ENCODE data around the gene PDK2.

The PDK2 gene

DNA sequence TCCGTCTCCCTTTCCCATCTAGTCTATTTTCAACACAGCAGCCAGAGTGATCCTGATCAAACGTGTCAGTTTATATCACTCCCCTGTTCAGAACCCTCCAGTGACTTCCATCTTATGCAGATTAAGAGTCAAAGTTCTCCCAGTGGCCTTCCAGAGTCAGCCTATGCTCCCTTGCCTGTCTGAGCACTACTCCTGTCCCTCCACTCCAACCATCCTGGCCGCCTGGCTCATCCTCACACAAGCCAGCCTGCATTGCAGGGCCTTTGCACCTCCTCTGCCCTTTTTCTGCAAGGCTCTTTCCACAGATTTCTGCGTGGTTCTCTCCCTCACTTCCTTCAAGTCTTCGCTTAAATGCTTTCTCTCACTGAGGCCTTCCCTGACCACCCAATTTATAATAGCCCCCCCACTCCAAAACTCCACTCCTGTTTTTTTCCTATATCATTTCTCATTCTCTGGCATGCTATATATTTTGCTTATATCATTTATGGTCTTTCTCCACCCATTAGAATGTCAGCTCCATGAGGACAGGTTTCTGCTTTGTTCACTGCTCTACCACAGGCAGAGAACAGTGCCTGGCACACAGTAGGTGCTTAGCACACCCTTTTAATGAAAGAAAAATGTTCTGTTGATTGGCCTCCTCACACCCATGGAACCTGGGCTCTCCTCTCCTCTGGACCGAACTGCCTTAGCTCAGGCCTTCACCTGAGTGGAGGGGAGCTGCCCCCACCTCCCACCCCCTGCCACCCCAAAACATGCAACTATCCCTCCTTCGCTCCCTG, 25.5 kb downstream of the PDK2 start:
- DNase-seq, result no peak

DNA sequence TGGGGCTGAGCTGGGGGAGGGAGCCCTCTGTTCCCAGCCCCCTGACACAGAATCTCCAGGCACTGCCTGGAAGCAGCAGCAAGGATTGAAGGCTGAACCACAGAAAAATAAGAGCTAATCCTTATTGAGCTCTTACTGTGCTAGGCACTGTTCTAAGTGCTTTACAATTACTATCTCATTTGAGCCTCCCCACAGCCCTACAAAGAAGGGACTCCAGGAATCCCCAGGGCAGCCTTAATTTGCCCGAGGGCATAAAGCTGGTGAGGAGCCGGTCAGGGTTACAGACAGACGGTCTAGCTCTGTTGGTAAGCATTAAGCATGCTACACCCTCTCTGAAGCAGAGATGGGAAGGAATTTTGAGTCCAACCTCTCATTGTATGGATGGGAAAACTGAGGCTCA, 27.8 kb downstream of the PDK2 start:
- DNase-seq, result no peak

DNA sequence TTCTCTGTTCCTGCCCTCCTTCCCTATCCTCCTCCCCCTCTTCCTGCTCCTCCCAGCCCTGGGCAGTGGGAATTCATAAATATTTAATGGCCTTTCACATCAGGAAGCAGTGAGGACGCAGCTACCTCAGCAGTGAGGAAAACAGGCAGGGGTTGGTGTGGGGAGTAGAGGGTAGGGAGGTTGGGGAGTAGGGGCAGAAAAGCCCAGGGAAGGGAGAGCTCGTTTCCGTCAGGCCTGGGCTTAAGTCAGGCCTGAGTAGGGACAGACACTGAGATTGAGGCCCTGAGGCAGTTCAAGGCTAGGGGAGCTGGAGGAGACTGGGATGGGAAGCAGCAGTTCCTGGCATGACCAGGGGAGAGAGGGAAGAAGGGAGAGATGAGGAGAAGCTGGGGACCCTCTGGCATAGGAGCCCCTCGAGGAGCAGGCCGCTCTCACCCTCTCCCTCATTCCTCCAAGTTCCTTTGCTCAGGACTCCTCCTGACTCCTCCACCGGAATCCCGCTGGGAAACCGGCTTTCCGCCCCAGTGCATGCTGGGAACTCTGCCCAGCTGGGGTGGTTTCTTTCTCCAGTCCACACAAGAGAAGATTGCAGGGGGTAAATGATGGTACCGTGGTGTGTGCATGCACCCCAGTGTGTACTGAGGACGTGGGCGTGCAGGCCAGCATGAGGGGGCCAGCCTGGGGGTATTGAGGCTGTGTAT, 28.6 kb downstream of the PDK2 start:
- DNase-seq, result no peak

DNA sequence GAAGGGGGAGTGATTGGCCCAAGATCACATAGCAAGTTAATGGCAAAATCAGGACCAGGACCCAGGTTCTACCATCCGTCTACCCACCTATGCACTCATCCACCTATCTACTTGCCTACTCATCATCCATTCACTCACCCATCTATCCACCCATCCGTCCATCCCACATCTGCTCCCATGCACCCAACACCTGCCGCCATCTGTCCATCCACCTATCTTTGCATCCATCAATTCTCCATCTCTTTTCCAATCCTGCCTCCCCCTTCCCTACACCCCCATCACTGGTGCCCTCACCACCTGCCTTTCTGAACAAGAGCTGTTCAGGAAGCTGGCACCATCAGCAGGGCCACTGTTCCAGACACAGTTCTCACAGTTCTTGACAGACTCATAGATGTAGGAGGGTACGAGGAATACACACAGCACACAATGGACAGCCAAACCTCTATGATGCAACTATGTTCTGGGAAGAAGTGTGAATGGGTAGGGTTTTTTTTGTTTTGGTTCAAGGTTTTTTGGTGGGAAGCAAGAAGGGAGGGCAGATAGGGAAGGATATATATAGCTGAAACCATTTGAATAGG, 30.4 kb downstream of the PDK2 start:
- DNase-seq, result no peak

DNA sequence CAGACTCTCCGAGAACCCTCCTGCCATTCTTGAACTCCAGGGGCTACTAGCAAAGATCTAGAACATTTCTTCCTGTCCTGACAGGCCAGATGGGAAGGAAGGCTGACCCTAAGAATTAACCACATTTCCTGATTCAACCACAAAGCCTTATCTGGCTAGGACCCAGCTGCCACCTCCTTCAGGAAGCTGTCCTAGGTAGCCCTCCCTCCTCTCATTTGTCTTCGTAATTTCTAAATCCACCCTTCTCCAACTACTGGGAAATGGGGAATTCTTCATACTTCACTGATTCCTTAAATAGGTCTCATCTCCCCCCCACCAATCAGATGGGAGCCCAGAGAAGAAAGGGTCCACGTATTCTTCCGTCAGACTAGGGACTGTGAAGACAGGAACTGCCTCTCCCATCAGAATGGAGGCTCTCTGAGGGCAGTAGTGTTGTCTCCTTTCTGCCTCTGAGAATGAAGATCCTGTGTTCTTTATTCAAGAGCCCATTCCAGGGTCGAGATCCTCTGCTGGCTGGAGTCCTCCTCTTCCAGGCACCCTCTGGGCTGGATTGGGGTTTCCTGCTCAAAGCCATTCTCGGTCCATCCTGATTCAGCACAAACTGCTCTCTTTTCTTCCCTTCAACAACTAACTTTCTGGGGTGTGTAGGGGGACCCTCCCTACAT, 32.7 kb downstream of the PDK2 start:
- no peak for DNase-seq

DNA sequence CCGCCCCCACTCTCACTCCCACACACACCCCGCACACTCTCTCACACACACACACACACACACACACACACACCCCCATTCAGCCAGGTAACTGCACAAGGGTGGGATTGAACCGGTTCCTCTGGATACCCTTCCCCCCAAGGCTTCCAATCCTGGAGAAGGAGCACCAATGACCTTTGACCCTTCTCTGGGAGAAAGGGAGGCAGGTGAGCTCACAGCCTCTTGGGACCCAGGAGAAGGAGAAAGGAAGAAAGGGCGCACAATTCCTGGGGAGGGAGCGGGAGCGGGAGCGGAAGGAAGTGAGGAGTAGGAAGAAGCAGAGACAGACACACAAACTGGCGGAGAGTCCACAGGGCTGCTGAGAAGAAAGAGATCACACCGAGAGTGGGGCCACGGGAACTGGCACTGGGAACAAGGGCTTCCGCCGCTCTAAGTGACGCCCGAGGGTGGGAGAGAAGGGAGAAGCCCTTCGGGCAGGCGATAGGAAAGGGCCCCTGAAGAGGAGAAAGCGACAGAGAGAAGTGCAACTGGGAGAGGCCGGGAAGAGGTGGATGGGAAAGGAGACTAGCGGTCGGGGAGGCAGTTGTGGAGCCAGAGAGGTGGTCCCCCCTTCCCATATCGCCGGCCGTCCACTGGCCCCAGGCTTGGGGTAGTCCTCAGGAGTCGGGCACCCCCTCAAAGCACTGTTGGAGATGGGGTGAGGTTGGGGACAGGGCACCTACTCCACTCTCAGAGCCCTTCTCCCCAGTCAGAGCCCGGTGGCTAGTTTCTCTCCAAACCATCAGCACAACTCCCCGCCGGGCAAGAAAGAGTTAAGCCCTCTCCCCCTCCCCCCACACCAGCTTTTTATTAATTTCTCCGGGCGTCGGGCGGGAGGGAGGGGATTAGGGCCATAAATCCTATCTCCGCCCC, 33.5 kb downstream of the PDK2 start:
- no peak for DNase-seq

DNA sequence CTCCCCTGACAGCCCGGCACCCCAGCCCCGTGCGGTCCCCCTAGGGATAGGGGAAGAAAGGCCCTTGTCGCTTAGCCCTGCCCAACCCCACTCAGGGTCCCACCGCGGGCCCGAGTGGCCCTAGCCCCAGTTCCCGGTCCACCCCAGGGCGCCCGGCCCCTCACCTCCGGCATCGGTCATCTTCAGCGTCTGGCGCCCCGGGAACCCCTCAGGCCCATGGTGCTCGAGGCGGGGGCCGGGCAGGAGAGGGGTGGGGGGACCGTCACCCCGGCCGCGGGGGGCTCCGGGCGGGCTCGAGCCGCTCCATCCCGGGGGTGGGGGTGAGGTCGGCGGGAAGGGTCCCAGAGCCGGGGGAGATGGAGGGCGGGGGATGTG, 34.2 kb downstream of the PDK2 start:
- no peak for DNase-seq

DNA sequence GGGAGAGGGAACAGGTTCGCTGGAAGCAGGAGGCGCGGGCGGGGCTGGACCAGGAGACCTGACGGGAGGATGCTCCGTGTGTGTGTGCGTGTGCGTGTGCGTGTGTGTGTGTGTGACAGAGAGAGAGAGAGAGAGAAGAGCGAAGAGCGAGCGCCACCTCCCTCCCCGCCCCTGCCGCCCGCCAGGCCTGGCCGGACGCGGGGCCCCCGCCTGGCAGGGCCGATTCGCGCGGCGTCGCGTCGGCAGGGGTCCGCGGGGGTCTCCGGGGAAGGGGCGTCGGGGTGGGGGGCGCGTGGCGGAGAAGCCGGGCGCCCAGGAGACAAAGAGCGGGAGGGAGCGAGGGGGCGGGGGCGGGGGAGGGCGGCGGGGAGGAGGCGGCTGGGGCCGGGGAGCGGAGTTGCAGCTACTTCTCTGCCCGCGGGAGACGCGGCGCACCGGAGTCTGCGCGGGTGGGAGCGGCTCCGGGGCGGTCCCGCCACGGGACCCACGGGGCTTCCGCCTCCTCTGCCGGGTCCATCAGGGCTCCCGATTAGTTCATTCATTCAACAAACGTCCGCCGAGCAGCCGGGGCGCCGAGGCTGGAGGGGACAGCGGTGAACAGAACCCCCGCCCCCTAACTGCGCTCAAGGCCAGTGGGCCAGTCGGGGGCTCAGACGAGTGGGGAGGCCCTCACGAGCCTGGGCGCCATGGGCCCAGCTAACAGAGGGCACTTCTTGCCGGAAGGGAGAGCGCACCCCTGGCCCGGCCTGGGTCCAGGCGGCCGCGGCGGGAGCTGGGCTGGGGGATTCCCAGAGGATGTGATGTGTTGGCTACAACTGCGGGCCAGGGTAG, 34.8 kb downstream of the PDK2 start, which contains the start of gene SAMD14:
Gene SAMD14 (minus strand): TSS at position 433 of the 831 bp plus-strand sequence. CDS start 5,201 bp downstream, outside the sequence.
- DNase-seq, result no peak

DNA sequence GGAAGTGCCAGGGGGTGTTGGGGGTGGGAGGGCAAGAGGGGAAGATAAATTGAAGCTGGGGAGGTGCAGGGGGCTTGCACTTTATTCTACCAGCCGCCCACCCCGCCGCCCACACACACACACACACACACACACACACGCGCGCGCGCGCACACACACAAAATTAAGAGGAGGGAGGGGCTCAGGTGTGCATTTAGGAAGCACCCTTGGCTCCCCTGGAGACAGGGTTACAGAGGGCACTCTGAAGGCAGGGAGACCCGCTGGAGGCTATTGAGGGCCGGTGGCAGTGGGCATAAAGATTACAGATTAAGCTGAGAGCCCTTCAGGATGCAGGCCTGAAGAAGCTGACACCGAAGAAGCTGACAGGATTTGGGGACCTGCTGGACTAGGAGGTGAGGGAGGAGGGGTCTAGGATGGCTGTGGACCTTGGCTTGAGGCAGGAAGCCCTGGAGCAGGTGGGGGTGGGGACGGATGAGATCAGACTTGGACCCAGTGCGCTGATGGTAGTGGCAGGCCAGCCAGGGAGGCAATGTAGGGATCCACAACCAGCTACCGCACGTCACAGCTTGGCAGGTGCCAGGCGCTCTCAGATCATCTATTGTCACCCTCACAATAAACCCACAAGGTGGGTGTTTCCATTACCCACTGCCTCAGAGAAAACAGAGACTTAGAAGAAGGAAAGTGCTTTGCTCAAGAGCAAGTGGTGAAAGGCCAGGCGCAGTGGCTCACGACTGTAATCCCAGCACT, 35.6 kb downstream of the PDK2 start:
- no peak for DNase-seq

DNA sequence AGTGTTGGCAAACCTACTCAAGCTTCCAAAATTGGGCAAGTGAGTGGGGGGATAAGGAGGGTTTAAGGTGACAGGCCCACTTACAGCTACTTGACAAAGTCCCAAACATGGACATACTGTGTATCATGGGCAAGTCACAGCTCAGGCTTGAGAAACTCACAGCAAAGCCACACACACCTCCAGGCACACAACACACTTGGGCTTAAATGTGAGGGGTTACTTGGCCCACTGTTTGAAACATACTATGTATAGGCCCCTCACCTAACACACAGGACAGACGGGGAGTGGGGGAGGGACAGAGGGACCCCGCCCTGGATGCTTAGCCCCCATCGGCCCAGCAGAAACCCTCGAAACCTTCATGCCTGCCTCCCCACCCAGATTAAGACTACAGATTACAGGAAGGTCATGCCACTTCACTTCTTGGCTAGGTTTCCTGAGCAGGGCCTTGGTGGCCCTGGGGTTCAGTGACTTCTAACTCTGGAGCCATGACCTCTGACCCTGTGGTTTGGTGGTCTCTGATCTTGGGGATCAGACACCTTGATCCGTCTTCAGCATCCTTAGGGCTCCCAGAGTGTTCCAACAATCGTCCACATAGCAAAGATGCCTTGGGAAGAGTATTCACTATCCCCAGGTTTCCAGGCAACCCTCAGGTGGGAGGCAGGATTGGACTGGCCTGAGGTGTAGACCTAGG, 37.1 kb downstream of the PDK2 start:
- no peak for DNase-seq

DNA sequence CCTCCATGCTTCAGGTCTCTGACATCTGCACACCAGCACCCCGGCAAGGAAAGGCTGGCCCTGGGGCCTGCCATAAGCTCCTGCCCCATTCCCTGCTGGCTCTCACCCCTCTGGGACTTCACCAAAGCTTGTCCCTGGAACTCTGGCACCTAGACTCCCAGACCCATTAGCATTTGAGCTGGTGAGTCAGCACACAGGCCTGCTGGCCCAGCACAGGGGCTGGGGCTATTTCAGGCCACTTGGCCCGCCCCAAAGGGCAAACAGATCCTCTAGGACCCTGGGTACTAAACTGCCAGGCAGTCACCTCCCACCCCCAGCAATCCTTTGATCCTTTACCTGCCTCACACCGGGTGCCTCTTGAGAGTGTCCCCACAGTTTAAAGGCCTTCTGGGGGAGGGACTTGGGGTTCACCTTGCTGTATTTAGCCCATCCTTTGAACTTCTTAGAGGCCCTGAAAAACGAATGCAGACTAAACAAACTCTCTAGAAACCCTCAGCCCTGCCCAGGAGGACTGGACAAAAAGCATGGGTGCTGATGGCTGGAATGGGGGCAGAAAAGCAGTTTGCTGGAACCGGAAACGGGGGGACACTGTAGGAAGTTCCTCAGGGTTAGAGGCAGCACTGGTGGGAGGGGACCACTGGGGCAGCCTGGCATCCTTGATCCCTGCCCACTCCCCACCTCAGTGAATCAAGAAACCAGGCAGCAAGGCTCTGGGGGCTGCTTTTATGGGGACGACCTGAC, 38.0 kb downstream of the PDK2 start:
- no peak for DNase-seq

DNA sequence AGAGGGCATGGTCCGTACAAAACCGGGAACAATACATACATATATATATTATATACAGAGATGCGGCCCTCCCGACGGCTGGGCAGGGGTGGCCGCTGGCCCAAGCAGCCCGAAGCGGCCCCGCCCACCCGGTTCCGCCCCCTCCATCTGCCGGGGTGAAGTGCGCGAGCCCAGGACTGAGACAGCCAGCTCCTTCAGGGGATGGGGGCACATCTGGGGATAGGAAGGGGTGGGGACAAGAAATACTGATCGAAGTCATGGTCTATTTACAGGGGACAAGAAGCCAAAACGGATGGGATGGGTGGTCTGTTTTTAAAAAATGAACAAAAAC, 38.6 kb downstream of the PDK2 start:
- DNase-seq, result no peak

DNA sequence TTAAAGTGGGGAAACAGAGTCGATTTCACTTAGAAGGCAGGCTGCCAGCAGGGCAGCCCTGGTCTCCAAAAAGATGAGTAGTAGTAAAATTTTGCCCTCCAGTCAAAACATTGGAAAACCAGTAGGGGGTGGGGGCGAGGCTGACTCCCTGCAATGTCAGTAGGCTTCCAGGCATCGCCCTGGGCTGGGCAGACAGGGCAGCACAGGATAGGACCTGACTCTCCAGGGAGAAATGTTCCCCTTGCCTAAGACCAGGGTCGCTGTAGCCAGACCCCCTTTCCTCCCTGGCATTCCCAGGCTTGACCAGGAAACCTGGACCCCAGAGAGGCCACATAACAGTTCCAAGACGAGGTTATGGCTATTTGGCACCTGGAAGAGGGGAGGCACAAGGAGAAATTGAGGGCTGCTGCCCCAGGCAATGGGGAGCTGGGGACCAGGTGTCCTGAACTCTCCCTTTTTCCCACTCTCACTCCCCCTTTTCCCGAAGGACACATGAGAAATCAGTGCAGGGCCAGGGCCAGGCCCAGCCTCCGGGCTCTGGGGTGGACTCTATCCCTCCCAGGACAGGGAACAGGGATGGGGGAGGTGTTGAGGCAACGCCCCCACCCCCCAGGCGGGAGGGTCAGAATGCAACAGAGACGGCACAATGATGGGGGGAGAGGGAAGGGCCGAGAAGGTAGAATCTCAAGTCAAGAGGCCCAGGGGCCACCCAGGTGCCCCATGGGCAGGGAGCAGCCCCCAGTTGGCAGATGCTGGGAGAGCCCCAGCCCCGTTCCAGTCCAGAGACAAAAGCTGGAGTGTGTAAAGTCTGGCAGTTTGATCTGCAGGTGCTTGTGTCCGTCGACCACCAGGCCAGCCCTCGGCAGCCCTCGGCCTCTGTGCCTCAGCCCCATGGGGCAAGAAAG, 39.3 kb downstream of the PDK2 start:
- DNase-seq, result no peak

DNA sequence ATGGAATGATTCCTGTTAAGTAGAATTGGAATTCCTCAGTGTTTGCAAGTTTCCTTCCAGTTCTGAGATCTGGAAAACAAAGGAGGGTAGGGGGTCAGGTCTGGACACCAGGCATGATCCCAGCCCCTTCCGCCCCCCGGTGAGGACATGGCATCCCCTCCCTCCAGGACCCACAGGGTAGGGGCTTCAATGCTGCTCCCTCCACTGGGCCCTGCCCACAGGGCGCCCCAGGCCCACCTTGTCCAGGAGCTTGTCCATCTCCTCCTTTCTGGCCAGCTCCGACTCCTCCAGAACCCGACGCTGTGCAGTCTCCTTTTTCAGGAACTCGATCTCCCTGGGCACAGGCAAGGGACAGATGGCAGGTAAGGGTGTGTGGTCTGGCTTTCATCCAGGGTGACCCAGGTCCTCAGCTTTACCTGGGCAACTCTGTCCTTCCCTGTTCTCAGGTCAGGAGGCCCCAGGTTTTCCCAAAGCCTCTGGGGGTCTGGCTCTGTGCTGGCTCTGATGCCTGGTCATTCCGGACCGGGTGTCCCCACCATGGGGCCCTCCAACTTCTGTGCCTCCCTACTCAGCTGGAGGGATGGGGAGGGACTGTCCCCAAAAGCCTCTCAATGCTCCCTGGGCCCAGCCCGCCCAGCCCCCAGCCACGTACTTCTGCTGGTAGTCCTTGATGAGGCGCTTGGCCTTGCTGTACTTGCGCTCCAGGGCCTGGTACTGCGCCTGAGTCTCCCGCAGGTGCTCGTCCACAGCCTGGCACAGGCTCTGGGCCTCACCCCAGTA, 40.4 kb downstream of the PDK2 start:
- DNase-seq, result no peak

DNA sequence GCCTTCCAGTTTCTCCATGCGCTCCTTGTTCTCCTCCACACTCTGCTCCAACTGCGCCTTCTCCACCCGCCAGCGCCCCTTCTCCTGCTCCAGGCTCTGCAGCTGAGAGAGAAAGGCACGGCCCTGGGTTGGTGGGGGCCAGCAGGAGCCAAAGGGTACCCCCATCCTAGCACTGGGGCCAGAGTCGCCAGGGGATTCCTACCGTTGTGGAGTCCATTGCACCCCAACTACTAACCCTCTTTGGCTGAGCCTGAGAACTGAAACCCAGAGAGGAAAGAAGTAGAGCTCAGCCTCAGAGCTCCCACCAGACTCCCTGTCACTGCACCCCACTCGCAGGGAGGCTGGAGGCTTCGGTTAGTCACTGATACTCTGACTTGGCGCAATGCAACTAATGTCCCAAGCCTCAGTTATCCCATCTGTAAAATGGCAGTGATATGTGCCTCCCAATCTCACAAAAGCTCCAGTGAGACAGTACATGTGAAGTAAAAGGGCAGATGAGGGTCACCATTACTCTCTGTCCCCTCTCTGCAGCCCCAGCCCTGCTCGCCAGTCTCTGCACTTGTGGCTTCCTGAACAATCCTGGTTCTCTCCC, 41.0 kb downstream of the PDK2 start:
- no peak for DNase-seq

DNA sequence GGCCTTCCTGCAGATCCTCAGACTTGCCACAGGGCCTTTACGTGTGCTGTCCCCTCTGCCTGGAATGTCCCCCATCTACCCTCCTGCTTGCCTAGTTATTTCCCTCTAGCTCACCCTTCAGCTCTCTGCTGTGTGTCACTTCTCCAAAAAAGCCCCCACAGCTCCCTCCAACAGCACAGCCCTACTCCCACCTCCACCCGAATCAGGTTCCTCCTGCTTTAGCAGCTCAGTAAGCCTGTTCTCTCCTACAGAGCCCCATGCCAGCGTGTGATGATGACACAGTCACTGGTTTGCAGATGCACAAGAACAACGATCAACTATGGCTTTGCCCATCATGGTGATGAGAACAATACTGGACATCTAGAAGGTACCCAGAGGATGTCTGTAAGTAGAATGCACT, 41.9 kb downstream of the PDK2 start:
- DNase-seq, result no peak

DNA sequence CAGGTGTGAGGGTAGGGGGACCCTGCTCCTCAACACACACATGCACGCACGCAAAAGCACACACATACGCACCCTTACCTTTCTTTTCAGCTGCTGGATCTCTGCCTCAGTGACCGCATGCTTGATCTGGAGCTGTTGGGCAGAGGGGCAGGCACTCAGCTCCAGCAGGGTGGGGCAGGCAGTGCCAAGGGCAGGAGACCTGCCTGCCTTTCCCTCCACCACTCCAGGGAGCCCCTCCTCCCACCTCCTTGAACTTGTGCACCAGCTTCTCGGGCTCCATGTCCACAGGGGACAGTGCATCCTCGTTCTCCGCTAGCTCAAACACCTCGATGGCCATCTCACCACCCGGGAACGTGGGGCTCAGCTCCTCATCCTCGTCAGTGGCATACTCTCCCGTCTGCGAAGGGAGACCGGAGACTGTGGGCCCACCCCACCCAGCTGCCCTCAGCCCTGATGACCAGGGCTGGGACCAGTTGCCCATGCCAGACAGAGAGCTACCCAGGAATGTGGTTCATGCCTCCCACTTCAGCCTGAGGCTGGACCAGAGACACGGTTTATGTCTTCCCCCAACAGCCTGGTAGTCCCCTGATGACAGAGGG, 44.1 kb downstream of the PDK2 start:
- DNase-seq, result no peak
